ENCODE measurements around the gene CES4A. TPM values are rescaled to one million over a fixed set of nuclear protein-coding genes. Genes with fewer than 3 reads are reported as not detected.
A peak's percentile ranks its signal among the peaks of the same experiment; 100 is the strongest.

The CES4A gene
- total RNA-seq, 1 experiment from 2014 or later, result 0.61 TPM

DNA sequence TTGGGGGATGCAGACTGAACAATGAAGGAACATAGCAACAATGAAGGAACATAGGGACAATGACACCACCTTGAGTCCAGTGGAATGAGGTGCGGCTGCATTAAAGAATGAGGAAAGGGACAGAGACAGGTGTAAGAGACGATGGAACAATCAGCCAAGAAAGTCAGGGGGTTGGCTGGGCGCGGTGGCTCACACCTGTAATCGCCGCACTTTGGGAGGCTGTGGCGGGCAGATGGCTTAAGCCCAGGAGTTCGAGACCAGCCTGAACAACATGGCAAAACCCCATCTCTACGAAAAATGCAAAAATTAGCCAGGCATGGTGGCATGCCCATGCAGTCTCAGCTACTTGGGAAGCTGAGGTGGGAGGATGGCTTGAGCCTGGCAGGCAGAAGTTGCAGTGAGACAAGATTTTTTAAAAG lies 26.9 kb downstream of the CES4A start:
- Mint-ChIP-seq H3K27ac (no peak overlapping the region), H3K9me3 (no peaks in the 10 kb centered on the region)
- POLR2A ChIA-PET, result no interaction called here

DNA sequence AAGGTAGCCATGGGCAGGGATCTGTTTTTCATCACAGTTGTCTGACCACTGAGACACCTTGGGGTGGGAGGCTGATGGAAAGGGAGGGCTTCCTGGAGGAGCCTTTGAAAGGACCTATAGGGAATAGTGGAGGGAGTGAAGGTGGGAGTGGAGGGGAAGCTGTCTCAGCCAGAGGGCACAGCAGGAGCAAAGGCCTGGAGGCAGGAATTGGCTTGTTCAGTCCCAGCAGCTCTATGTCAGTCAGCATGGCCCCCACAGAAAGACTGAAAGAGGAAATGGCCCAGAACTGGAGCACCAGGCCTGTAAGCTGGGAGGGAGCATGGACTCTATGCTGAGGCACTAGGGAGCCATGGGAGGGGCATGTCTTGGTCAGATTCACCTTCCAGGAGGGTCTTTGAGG lies 27.8 kb downstream of the CES4A start:
- TF ChIP-seq ATF1 (CRISPR knock-in tag; IDR thresholded peaks at IDR 0.05), result no peak
- TF ChIP-seq, protein P1, sequence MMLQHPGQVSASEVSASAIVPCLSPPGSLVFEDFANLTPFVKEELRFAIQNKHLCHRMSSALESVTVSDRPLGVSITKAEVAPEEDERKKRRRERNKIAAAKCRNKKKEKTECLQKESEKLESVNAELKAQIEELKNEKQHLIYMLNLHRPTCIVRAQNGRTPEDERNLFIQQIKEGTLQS (CRISPR knock-in tag; conservative IDR thresholded peaks at IDR 0.05), result no peak
- TF ChIP-seq, protein P2, sequence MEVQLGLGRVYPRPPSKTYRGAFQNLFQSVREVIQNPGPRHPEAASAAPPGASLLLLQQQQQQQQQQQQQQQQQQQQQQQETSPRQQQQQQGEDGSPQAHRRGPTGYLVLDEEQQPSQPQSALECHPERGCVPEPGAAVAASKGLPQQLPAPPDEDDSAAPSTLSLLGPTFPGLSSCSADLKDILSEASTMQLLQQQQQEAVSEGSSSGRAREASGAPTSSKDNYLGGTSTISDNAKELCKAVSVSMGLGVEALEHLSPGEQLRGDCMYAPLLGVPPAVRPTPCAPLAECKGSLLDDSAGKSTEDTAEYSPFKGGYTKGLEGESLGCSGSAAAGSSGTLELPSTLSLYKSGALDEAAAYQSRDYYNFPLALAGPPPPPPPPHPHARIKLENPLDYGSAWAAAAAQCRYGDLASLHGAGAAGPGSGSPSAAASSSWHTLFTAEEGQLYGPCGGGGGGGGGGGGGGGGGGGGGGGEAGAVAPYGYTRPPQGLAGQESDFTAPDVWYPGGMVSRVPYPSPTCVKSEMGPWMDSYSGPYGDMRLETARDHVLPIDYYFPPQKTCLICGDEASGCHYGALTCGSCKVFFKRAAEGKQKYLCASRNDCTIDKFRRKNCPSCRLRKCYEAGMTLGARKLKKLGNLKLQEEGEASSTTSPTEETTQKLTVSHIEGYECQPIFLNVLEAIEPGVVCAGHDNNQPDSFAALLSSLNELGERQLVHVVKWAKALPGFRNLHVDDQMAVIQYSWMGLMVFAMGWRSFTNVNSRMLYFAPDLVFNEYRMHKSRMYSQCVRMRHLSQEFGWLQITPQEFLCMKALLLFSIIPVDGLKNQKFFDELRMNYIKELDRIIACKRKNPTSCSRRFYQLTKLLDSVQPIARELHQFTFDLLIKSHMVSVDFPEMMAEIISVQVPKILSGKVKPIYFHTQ (CRISPR knock-in tag; IDR thresholded peaks at IDR 0.05), result no peak
- ChIA-PET CTCF (interaction anchor here (0.5 to 3.3 kb wide), 8 partner anchors 12 to 269 kb away, joined by 3 to 51 read pairs (median 22); partner anchors contain the start of genes B3GNT9, CBFB, CES3 and FBXL8), POLR2A (no interaction called here)
- ATAC-seq (no peak), DNase-seq (ENCODE audit: low spot score) (no peak)
- Mint-ChIP-seq H3K36me3 (no peaks in the 10 kb centered on the region), H3K27ac (no peak overlapping the region), H3K4me1 (no peaks in the 10 kb centered on the region), H3K4me3 (no peak overlapping the region), H3K9me3 (no peaks in the 10 kb centered on the region), H3K27me3 (ENCODE audit: low read depth) (peaks cover 53% of the 10 kb centered on the region)

More for the DNA sequence above, 26.9 kb downstream of the CES4A start:
- Mint-ChIP-seq H3K36me3 (no peaks in the 10 kb centered on the region), H3K27me3 (ENCODE audit: low read depth) (peaks cover 50% of the 10 kb centered on the region), H3K4me3 (peak overlapping the region; percentile 3; the same call in 1 of the 2 replicates), H3K4me1 (no peaks in the 10 kb centered on the region)
- ATAC-seq (no peak), DNase-seq (ENCODE audit: low spot score) (no peak)
- no peak for TF ChIP-seq ZNF423 (CRISPR knock-in tag; IDR thresholded peaks at IDR 0.05)
- CTCF ChIA-PET, result interaction anchor here (0.7 to 1.5 kb wide), 3 partner anchors 54 to 441 kb away, joined by 4 to 11 read pairs (median 6); partner anchors contain the start of gene CES3

DNA sequence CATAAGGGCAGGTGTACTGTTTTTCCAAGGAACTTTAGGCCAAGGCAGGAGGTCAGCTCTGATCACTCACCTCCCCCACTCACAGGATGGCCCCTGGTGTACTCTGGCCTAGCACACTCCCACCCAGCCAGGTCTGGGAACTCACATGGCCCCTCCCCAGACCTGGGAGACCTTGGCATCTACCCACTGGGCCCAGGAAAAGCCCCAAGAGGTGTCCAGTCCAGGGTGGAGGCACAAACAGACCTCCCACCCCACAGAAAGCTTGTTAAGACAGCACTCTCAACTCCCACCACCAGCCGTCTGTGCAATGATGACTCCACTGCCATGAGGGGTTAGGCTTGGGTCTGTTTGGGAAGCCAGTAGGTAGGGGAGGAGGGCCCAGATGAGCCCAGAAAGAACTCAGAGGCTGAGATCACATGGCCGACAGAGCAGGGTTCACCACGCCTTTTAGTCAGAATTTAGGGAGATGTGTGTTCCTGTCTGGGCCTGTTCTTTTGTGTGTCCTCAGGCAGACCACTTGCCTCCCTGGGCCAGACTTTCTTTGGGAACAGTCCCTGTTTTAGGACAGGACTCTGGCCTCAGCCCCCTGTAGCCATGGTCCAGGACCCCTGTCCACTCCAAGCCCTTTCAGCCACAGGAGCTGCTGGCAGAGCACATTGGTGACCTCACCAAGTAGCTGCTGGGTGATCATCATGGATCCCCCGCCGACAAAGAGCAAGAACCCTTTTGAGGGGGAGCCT lies 28.5 kb downstream of the CES4A start:
- POLR2A ChIA-PET, result interaction anchor here (1.7 kb wide), 1 partner anchor 138 kb away, joined by 4 read pairs; no protein-coding TSS in a partner anchor
- H3K27ac Mint-ChIP-seq, result no peak overlapping the region
- TF ChIP-seq, protein P3, sequence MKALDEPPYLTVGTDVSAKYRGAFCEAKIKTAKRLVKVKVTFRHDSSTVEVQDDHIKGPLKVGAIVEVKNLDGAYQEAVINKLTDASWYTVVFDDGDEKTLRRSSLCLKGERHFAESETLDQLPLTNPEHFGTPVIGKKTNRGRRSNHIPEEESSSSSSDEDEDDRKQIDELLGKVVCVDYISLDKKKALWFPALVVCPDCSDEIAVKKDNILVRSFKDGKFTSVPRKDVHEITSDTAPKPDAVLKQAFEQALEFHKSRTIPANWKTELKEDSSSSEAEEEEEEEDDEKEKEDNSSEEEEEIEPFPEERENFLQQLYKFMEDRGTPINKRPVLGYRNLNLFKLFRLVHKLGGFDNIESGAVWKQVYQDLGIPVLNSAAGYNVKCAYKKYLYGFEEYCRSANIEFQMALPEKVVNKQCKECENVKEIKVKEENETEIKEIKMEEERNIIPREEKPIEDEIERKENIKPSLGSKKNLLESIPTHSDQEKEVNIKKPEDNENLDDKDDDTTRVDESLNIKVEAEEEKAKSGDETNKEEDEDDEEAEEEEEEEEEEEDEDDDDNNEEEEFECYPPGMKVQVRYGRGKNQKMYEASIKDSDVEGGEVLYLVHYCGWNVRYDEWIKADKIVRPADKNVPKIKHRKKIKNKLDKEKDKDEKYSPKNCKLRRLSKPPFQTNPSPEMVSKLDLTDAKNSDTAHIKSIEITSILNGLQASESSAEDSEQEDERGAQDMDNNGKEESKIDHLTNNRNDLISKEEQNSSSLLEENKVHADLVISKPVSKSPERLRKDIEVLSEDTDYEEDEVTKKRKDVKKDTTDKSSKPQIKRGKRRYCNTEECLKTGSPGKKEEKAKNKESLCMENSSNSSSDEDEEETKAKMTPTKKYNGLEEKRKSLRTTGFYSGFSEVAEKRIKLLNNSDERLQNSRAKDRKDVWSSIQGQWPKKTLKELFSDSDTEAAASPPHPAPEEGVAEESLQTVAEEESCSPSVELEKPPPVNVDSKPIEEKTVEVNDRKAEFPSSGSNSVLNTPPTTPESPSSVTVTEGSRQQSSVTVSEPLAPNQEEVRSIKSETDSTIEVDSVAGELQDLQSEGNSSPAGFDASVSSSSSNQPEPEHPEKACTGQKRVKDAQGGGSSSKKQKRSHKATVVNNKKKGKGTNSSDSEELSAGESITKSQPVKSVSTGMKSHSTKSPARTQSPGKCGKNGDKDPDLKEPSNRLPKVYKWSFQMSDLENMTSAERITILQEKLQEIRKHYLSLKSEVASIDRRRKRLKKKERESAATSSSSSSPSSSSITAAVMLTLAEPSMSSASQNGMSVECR (CRISPR knock-in tag; IDR thresholded peaks at IDR 0.05; ENCODE audit: borderline replicate concordance), result no peak
- no peak for TF ChIP-seq ZNF232 (CRISPR knock-in tag; IDR thresholded peaks at IDR 0.05)
- TF ChIP-seq, protein P4, sequence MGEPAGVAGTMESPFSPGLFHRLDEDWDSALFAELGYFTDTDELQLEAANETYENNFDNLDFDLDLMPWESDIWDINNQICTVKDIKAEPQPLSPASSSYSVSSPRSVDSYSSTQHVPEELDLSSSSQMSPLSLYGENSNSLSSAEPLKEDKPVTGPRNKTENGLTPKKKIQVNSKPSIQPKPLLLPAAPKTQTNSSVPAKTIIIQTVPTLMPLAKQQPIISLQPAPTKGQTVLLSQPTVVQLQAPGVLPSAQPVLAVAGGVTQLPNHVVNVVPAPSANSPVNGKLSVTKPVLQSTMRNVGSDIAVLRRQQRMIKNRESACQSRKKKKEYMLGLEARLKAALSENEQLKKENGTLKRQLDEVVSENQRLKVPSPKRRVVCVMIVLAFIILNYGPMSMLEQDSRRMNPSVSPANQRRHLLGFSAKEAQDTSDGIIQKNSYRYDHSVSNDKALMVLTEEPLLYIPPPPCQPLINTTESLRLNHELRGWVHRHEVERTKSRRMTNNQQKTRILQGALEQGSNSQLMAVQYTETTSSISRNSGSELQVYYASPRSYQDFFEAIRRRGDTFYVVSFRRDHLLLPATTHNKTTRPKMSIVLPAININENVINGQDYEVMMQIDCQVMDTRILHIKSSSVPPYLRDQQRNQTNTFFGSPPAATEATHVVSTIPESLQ (CRISPR knock-in tag; IDR thresholded peaks at IDR 0.05), result no peak
- TF ChIP-seq, protein P5, sequence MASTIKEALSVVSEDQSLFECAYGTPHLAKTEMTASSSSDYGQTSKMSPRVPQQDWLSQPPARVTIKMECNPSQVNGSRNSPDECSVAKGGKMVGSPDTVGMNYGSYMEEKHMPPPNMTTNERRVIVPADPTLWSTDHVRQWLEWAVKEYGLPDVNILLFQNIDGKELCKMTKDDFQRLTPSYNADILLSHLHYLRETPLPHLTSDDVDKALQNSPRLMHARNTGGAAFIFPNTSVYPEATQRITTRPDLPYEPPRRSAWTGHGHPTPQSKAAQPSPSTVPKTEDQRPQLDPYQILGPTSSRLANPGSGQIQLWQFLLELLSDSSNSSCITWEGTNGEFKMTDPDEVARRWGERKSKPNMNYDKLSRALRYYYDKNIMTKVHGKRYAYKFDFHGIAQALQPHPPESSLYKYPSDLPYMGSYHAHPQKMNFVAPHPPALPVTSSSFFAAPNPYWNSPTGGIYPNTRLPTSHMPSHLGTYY (CRISPR knock-in tag; IDR thresholded peaks at IDR 0.05), result no peak
- TF ChIP-seq, protein P6, sequence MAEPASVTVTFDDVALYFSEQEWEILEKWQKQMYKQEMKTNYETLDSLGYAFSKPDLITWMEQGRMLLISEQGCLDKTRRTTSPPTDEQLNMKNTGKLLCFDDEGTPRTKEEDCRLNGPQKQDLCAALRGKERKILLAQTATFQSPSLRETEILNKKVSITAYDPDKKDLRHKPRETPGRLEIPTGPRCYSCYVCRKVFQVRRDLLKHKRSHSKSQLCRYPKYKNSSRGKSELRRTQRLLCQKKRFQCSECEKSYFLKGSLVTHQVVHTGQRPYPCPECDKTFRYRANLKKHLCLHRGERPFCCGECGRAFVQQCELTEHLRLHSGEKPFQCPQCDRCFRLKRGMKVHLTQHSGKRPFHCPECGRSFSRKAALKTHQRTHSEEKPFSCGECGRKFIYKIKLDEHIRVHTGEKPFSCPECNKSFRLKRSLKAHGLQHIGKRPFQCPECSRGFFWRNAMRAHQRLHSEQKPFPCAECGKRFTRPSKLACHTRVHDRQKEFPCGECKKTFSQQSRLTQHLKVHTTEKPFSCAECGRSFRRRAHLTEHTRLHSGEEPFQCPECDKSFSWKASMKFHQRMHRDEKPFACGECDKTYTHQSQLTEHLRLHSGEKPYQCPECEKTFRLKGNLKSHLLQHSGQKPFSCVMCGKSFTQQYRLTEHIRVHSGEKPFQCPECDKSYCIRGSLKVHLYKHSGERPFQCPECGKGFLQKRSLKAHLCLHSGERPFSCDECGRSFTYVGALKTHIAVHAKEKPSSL (CRISPR knock-in tag; conservative IDR thresholded peaks at IDR 0.05), result no peak
- no peak for TF ChIP-seq TCF7 (CRISPR knock-in tag; IDR thresholded peaks at IDR 0.05; ENCODE audit: low read depth)
- TF ChIP-seq RELA (CRISPR knock-in tag; IDR thresholded peaks at IDR 0.05; ENCODE audit: borderline replicate concordance), result no peak
- TF ChIP-seq JUN (CRISPR knock-in tag; IDR thresholded peaks at IDR 0.05), result no peak
- TF ChIP-seq, protein P7, sequence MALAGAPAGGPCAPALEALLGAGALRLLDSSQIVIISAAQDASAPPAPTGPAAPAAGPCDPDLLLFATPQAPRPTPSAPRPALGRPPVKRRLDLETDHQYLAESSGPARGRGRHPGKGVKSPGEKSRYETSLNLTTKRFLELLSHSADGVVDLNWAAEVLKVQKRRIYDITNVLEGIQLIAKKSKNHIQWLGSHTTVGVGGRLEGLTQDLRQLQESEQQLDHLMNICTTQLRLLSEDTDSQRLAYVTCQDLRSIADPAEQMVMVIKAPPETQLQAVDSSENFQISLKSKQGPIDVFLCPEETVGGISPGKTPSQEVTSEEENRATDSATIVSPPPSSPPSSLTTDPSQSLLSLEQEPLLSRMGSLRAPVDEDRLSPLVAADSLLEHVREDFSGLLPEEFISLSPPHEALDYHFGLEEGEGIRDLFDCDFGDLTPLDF (CRISPR knock-in tag; IDR thresholded peaks at IDR 0.05), result no peak
- no peak for TF ChIP-seq SOX15 (CRISPR knock-in tag; IDR thresholded peaks at IDR 0.05)
- TF ChIP-seq GRHL2 (CRISPR knock-in tag; IDR thresholded peaks at IDR 0.05; ENCODE audit: insufficient replicate concordance, severe bottlenecking), result no peak

More for the DNA sequence above, 28.5 kb downstream of the CES4A start:
- Mint-ChIP-seq H3K9me3 (no peaks in the 10 kb centered on the region), H3K27me3 (ENCODE audit: low read depth) (peaks cover 48% of the 10 kb centered on the region), H3K4me1 (no peaks in the 10 kb centered on the region), H3K36me3 (no peaks in the 10 kb centered on the region), H3K4me3 (no peak overlapping the region)
- DNase-seq (ENCODE audit: low spot score) (no peak), ATAC-seq (no peak)
- CTCF ChIA-PET, result interaction anchor here (0.5 to 3.3 kb wide), 21 partner anchors 9 to 268 kb away, joined by 3 to 79 read pairs (median 13); partner anchors contain the start of genes B3GNT9, CBFB, CES3 and FBXL8

Measured in WTC11 (cell line).